GM12878 (cell line): ENCODE measurements around the gene CEP170B. TPM values are rescaled to one million over a fixed set of nuclear protein-coding genes. Genes with fewer than 3 reads are reported as not detected.

Experiments
- ATAC-seq: fragments of 200-7000 bp; cut with Tn5 transposase; 3 replicates; pipeline ENCODE4 v1.9.1; 2020; ENCODE audit warnings: mild to moderate bottlenecking, moderate library complexity
- BruUV-seq: library from RNA; stranded (reverse); fragments of 400-500 nt; replicated peaks from 2 replicates; lab custom pipeline; 2021; lab: Mats Ljungman, UMichigan
- CTCF ChIA-PET: fragments of 300-600 bp; sonication (Branson Sonifier 250); formaldehyde crosslinking; extraction: SDS; loops from one replicate; lab custom pipeline; 2021; ENCODE audit warnings: inconsistent platforms; lab: Yijun Ruan, JAX
- POLR2A ChIA-PET: fragments of 350-600 bp; formaldehyde crosslinking; extraction: SDS; loops from one replicate; lab custom pipeline; 2021; ENCODE audit warnings: inconsistent platforms; lab: Charles Lee
- RAD21 ChIA-PET: fragments of 300-600 bp; sonication (Branson Sonifier 250); formaldehyde crosslinking; loops from one replicate; lab custom pipeline; 2023; ENCODE audit warnings: antibody characterized with exemption; ENCODE audit not compliant: unreplicated experiment; lab: Charles Lee
- SMC1A ChIA-PET: fragments of 300-600 bp; sonication (Branson Sonifier 250); formaldehyde crosslinking; loops from one replicate; lab custom pipeline; 2023; ENCODE audit not compliant: unreplicated experiment, uncharacterized antibody; lab: Charles Lee
- DNase-seq: peaks from one replicate; pipeline ENCODE4 v3.0.0-alpha.2; 2011; ENCODE audit warnings: low read depth, low spot score
- FAIRE-seq: peaks from 3 replicates; lab custom pipeline; 2011; peaks lifted over from hg19 to GRCh38; lab: Jason Lieb, UNC
- H2AFZ ChIP-seq: 2 replicates; pipeline ENCODE4 v1.6.0; 2011; ENCODE audit warnings: low read depth, low read length, control low read depth; ENCODE audit not compliant: control insufficient read depth
- H3K27ac ChIP-seq: 2 replicates; pipeline ENCODE4 v1.5.1; 2011; ENCODE audit warnings: control low read depth; ENCODE audit not compliant: control insufficient read depth, insufficient read depth
- H3K27me3 ChIP-seq, 2 experiments: replicated peaks in 1 of 2; 2 replicates each; pipeline versions ENCODE4 v1.6.0 to v1.6.1; 2011; ENCODE audit warnings: low read length in 1 of 2; ENCODE audit not compliant: control insufficient read depth in 2 of 2, insufficient read depth in 2 of 2
- H3K36me3 ChIP-seq, 2 experiments: 2 replicates each; pipeline ENCODE4 v1.5.1; 2011; ENCODE audit warnings: low read length in 1 of 2; ENCODE audit not compliant: control insufficient read depth in 2 of 2, insufficient read depth in 2 of 2
- H3K4me1 ChIP-seq: 2 replicates; pipeline ENCODE4 v1.6.1; 2011; ENCODE audit warnings: mild to moderate bottlenecking, low read length, moderate library complexity, mixed read lengths; ENCODE audit not compliant: control insufficient read depth, insufficient read depth
- H3K4me2 ChIP-seq: 2 replicates; pipeline ENCODE4 v1.6.0; 2011; ENCODE audit warnings: control low read depth; ENCODE audit not compliant: control insufficient read depth, insufficient read depth
- H3K4me3 ChIP-seq: fragments of 200-600 bp; sonication (generic); 2 replicates; pipeline ENCODE4 v1.5.1; 2016
- H3K79me2 ChIP-seq: 2 replicates; pipeline ENCODE4 v1.6.0; 2011; ENCODE audit warnings: low read length; ENCODE audit not compliant: control insufficient read depth, insufficient read depth
- H3K9ac ChIP-seq: 2 replicates; pipeline ENCODE4 v1.8.0; 2011; ENCODE audit warnings: low read length, control low read depth, mixed read lengths; ENCODE audit not compliant: control insufficient read depth, insufficient read depth
- H3K9me3 ChIP-seq: replicated peaks from 3 replicates; pipeline ENCODE4 v1.5.1; 2011; ENCODE audit warnings: mild to moderate bottlenecking, low read length; ENCODE audit not compliant: control insufficient read depth, insufficient read depth
- H4K20me1 ChIP-seq: 2 replicates; pipeline ENCODE4 v1.6.0; 2011; ENCODE audit not compliant: control insufficient read depth, insufficient read depth
- CREB1 ChIP-seq: IDR thresholded peaks from 2 replicates; pipeline ENCODE4 v1.6.1; 2012; ENCODE audit warnings: low read depth, mild to moderate bottlenecking, inconsistent platforms
- IKZF1 ChIP-seq: fragments of 450-650 bp; conservative IDR thresholded peaks from 2 replicates; pipeline ENCODE4 v1.6.1; 2017; ENCODE audit warnings: antibody characterized with exemption, mild to moderate bottlenecking
- JUND ChIP-seq: IDR thresholded peaks from 2 replicates; pipeline ENCODE4 v1.6.1; 2012; ENCODE audit warnings: low read depth, mild to moderate bottlenecking, low read length, improper control_type of control experiment, moderate library complexity
- MXI1 ChIP-seq: fragments of 150-350 bp; IDR thresholded peaks from 2 replicates; pipeline ENCODE4 v1.6.1; 2011; ENCODE audit warnings: low read depth, mild to moderate bottlenecking, inconsistent platforms, low read length, improper control_type of control experiment
- RAD21 ChIP-seq: IDR thresholded peaks from 2 replicates; pipeline ENCODE4 v1.6.1; 2011; ENCODE audit warnings: mild to moderate bottlenecking, low read depth, low read length, moderate library complexity; ENCODE audit not compliant: insufficient read depth
- RELA ChIP-seq: fragments of 450-650 bp; IDR thresholded peaks from 2 replicates; pipeline ENCODE4 v1.8.0; 2014; ENCODE audit warnings: borderline replicate concordance; ENCODE audit not compliant: partially characterized antibody
- SREBF2 ChIP-seq: IDR thresholded peaks from 2 replicates; pipeline ENCODE4 v1.6.1; 2012; ENCODE audit warnings: mild to moderate bottlenecking, low read length
- STAT3 ChIP-seq: IDR thresholded peaks from 2 replicates; pipeline ENCODE4 v1.6.1; 2011; ENCODE audit warnings: low read depth, low read length, improper control_type of control experiment
- TARDBP ChIP-seq: IDR thresholded peaks from 2 replicates; pipeline ENCODE4 v1.6.1; 2016; ENCODE audit warnings: borderline replicate concordance
- WGBS: methylation state at CpG from one replicate; pipeline ENCODE4 v1.1.6; 2016; ENCODE audit warnings: low lambda C conversion rate; ENCODE audit not compliant: insufficient replicate concordance, insufficient coverage; ENCODE audit errors: missing lambda C conversion rate; 5-methylcytosine and 5-hydroxymethylcytosine counted together
- in situ Hi-C: fragments of 300-500 bp; cut with MboI; formaldehyde crosslinking; loops from 9 replicates; pipeline ENCODE4 v1.14.3; 2018; ENCODE audit warnings: mixed read lengths
- intact Hi-C: fragments of 100-400 bp; cut with micrococcal nuclease; formaldehyde crosslinking; loops from one replicate; pipeline ENCODE4 v1.14.2; 2022; ENCODE audit not compliant: unreplicated experiment
- polyA plus RNA-seq, 11 experiments: library from polyadenylated mRNA; depleted of rRNA in 4 of 11; unstranded in 6 of 11; stranded (reverse) in 5 of 11; fragments of >200 nt; fragmentation: Nextera tagmentation in 4 of 11; fragmentation: Illumina TruSeq in 1 of 11; extraction: Ambion mirVana in 4 of 11; extraction: Trizol in 1 of 11; gene quantifications; 1 replicate in 1 of 11; 2 replicates in 10 of 11; pipeline versions ENCODE4 v1.2.1 to v1.2.3, GENCODE V29; 2011 to 2016; ENCODE audit warnings: inconsistent platforms in 2 of 11, missing spikeins in 2 of 11, low read depth in 1 of 11
- total RNA-seq, 4 experiments: library from RNA; depleted of rRNA in 3 of 4; stranded (reverse); fragments of >200 nt in 3 of 4; fragmentation: Illumina TruSeq in 1 of 4; extraction: Trizol in 1 of 4; gene quantifications; 2 replicates each; pipeline versions ENCODE4 v1.2.1 to v1.2.3, GENCODE V29; 2013 to 2021
- TF ChIP-seq, protein P1 (sequence below): fragments of 450-650 bp; IDR thresholded peaks from 2 replicates; pipeline ENCODE4 v1.6.1; 2014; ENCODE audit warnings: mild to moderate bottlenecking
- TF ChIP-seq, protein P2 (sequence below): fragments of 450-650 bp; formaldehyde crosslinking; IDR thresholded peaks from 2 replicates; pipeline ENCODE4 v1.4.0; 2020; ENCODE audit warnings: mild to moderate bottlenecking, moderate library complexity
- TF ChIP-seq, protein P3 (sequence below): fragments of 450-650 bp; IDR thresholded peaks from 2 replicates; pipeline ENCODE4 v1.6.1; 2018; ENCODE audit warnings: mild to moderate bottlenecking, low read depth, moderate library complexity; ENCODE audit not compliant: partially characterized antibody
- TF ChIP-seq, protein P4 (sequence below): IDR thresholded peaks from 2 replicates; pipeline ENCODE4 v1.6.1; 2011; ENCODE audit warnings: mild to moderate bottlenecking, low read depth, low read length, moderate library complexity; ENCODE audit not compliant: insufficient replicate concordance

Gene CEP170B
- total and polyA plus RNA-seq, 10 of the 15 experiments (the other 5 are each of a cell fraction or from before 2014, with no cell fraction given) = 0.01 to 0.44 (median 0.05) TPM; not detected in 4

DNA sequence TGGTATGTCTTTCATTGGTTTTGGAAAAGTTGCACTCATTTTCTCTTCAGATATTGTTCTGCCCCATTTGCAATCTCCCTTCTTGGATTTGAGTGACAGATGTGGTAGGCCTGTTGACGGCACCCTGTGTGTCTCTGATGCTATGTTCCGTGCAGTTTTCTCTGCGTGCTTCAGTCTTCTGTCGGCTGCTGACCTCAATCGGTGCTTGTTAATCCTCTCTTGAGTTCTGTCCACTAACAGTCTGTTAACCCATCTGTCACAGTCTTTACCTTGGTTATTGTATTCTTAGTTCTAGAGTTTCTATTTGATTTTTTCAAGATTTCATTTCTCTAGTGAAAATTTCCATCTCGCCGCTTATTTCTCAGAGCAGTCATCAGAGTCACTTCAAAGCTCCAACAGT is 38.9 kb downstream of the CEP170B start:
- no peaks in the 10 kb centered on the region for H4K20me1 ChIP-seq
- DNase-seq (no peak), FAIRE-seq (no peak), ATAC-seq (no peak)
- ChIA-PET SMC1A (no interaction called here), RAD21 (no interaction called here), POLR2A (no interaction called here), CTCF (no interaction called here)
- WGBS = 61% methylated on average over 7 of the region's 7 CpGs
- peaks cover 9% of the 10 kb centered on the region for H3K4me1 ChIP-seq
- no peak overlapping the region for H2AFZ ChIP-seq
- BruUV-seq = no TSS peak
- no peak overlapping the region for H3K27ac ChIP-seq
- no peaks in the 10 kb centered on the region for H3K79me2 ChIP-seq
- no peak overlapping the region for H3K9ac ChIP-seq
- H3K27me3 ChIP-seq = peaks cover 2 to 3% of the 10 kb centered on the region in 2 experiments; a peak in 3 of 4 replicates
- no peaks in the 10 kb centered on the region for H3K36me3 ChIP-seq
- no peak overlapping the region for H3K4me3 ChIP-seq
- in situ Hi-C loops (no loop called here), intact Hi-C loops (no loop called here)
- no peak overlapping the region for H3K4me2 ChIP-seq
- peaks cover 21% of the 10 kb centered on the region for H3K9me3 ChIP-seq
- TF ChIP-seq STAT3 (no peak), SREBF2 (no peak), RELA (no peak), RAD21 (no peak), CREB1 (no peak), JUND (no peak), MXI1 (no peak), IKZF1 (no peak), TARDBP (no peak)
- TF ChIP-seq, protein P1, sequence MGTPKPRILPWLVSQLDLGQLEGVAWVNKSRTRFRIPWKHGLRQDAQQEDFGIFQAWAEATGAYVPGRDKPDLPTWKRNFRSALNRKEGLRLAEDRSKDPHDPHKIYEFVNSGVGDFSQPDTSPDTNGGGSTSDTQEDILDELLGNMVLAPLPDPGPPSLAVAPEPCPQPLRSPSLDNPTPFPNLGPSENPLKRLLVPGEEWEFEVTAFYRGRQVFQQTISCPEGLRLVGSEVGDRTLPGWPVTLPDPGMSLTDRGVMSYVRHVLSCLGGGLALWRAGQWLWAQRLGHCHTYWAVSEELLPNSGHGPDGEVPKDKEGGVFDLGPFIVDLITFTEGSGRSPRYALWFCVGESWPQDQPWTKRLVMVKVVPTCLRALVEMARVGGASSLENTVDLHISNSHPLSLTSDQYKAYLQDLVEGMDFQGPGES = no peak
- TF ChIP-seq, protein P2, sequence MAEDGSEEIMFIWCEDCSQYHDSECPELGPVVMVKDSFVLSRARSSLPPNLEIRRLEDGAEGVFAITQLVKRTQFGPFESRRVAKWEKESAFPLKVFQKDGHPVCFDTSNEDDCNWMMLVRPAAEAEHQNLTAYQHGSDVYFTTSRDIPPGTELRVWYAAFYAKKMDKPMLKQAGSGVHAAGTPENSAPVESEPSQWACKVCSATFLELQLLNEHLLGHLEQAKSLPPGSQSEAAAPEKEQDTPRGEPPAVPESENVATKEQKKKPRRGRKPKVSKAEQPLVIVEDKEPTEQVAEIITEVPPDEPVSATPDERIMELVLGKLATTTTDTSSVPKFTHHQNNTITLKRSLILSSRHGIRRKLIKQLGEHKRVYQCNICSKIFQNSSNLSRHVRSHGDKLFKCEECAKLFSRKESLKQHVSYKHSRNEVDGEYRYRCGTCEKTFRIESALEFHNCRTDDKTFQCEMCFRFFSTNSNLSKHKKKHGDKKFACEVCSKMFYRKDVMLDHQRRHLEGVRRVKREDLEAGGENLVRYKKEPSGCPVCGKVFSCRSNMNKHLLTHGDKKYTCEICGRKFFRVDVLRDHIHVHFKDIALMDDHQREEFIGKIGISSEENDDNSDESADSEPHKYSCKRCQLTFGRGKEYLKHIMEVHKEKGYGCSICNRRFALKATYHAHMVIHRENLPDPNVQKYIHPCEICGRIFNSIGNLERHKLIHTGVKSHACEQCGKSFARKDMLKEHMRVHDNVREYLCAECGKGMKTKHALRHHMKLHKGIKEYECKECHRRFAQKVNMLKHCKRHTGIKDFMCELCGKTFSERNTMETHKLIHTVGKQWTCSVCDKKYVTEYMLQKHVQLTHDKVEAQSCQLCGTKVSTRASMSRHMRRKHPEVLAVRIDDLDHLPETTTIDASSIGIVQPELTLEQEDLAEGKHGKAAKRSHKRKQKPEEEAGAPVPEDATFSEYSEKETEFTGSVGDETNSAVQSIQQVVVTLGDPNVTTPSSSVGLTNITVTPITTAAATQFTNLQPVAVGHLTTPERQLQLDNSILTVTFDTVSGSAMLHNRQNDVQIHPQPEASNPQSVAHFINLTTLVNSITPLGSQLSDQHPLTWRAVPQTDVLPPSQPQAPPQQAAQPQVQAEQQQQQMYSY (CRISPR knock-in tag) = no peak
- TF ChIP-seq, protein P3, sequence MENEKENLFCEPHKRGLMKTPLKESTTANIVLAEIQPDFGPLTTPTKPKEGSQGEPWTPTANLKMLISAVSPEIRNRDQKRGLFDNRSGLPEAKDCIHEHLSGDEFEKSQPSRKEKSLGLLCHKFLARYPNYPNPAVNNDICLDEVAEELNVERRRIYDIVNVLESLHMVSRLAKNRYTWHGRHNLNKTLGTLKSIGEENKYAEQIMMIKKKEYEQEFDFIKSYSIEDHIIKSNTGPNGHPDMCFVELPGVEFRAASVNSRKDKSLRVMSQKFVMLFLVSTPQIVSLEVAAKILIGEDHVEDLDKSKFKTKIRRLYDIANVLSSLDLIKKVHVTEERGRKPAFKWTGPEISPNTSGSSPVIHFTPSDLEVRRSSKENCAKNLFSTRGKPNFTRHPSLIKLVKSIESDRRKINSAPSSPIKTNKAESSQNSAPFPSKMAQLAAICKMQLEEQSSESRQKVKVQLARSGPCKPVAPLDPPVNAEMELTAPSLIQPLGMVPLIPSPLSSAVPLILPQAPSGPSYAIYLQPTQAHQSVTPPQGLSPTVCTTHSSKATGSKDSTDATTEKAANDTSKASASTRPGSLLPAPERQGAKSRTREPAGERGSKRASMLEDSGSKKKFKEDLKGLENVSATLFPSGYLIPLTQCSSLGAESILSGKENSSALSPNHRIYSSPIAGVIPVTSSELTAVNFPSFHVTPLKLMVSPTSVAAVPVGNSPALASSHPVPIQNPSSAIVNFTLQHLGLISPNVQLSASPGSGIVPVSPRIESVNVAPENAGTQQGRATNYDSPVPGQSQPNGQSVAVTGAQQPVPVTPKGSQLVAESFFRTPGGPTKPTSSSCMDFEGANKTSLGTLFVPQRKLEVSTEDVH = no peak
- TF ChIP-seq, protein P4, sequence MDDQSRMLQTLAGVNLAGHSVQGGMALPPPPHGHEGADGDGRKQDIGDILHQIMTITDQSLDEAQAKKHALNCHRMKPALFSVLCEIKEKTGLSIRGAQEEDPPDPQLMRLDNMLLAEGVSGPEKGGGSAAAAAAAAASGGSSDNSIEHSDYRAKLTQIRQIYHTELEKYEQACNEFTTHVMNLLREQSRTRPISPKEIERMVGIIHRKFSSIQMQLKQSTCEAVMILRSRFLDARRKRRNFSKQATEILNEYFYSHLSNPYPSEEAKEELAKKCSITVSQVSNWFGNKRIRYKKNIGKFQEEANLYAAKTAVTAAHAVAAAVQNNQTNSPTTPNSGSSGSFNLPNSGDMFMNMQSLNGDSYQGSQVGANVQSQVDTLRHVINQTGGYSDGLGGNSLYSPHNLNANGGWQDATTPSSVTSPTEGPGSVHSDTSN = no peak
